ENCODE measurements around the gene ZNF827.

Gene ZNF827

DNA sequence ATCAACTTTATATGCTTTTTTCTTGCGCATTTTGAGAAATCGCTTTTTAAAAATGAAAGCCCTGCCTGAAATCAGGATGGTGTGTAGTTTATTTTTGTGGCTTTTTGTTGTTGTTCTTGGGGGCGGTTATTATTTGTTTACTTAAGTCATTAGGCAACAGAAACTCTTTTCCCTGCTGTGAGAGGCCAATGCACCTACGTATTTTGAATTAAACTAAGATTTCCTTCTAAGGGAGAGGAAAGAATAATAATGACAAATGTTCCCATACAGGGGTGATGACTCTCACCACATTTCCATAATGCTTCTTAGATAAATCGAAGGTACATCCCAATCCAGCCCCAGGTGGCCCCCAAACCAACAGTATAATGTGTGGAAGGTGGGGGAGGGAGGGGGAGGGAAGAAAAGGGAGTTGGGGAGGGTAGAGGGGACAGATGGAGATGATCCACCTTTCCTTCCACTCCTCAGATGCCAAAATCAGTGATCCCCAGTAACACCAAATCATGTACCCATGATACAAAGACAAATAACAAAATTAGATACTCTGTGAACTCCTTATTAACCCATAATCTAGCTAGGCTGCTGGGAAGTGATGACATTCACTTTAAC, 39.6 kb downstream of the ZNF827 start:
- Histone ChIP-seq H3K4me3 (no peak overlapping the region), H3K4me1 (no peaks in the 10 kb centered on the region), H3K36me3 (peaks cover 12 to 16% (median 13%) of the 10 kb centered on the region in 3 donors), H3K27ac (no peak overlapping the region), H3K9me3 (no peaks in the 10 kb centered on the region), H3K27me3 (no peaks in the 10 kb centered on the region)
- no peak for DNase-seq
- TF ChIP-seq CTCF (IDR thresholded peaks at IDR 0.05), result no peak
- intact Hi-C loops (cut with DNase I; ENCODE audit: low total_unique reads), result no loop called here

DNA sequence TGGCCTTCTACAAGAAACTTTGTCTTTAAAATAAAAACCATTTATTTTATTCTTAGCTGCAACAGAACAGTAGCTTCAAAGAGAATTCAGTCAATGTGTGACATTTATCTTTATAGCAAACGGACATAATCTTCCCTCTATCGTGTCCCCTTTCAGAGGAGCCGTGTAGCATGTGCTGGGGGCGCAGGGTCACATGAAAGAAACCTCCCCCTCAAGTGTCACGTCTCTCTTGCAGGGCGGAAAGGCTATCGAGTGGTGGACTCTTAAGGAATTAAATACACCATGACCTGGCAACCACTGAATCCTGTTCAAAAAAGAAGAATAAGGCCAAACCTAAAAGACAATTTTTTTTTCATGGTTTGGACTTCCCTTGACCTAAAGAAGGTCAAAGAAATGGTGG, 40.2 kb downstream of the ZNF827 start:
- Histone ChIP-seq H3K4me3 (no peak overlapping the region), H3K36me3 (peaks cover 12 to 16% (median 13%) of the 10 kb centered on the region in 3 donors), H3K4me1 (no peaks in the 10 kb centered on the region), H3K9me3 (no peaks in the 10 kb centered on the region), H3K27me3 (no peaks in the 10 kb centered on the region), H3K27ac (no peak overlapping the region)
- DNase-seq, result no peak
- intact Hi-C loops (cut with DNase I; ENCODE audit: low total_unique reads), result no loop called here
- TF ChIP-seq CTCF (IDR thresholded peaks at IDR 0.05), result no peak

DNA sequence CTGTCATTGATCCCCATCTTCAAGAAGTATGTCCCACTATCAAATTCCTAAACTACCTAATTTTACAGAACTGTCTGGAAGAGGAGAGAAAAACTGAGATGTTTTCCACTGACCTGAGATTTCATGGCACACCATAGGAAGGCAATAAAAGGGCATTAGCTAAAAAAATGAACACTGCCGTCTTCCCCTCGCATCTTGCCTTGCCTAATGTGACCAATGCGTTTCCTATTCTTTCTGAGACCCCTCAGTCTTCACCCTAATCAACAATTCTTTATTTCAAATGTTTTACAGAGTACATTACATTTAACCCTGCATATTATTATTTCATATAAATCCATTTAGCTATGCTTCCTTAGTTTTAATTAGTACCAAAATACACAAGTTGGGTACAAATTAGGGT, 43.6 kb downstream of the ZNF827 start:
- H3K4me1 ChIP-seq, result peaks cover 0 to 3% (median 0%) of the 10 kb centered on the region in 4 donors
- H3K36me3 ChIP-seq, result peaks cover 0 to 17% (median 0%) of the 10 kb centered on the region in 3 donors
- TF ChIP-seq CTCF (IDR thresholded peaks at IDR 0.05), result no peak
- H3K4me3 ChIP-seq, result no peak overlapping the region
- no peak overlapping the region for H3K27ac ChIP-seq
- H3K9me3 ChIP-seq, result no peaks in the 10 kb centered on the region
- no peaks in the 10 kb centered on the region for H3K27me3 ChIP-seq
- intact Hi-C loops (cut with DNase I; ENCODE audit: low total_unique reads), result no loop called here
- DNase-seq, result no peak

- Histone ChIP-seq H3K27ac (no peak overlapping the region), H3K27me3 (no peaks in the 10 kb centered on the region), H3K36me3 (peaks cover 0 to 18% (median 0%) of the 10 kb centered on the region in 3 donors), H3K9me3 (no peaks in the 10 kb centered on the region), H3K4me1 (peaks cover 0 to 16% (median 7%) of the 10 kb centered on the region in 4 donors), H3K4me3 (no peak overlapping the region)
- intact Hi-C loops (cut with DNase I; ENCODE audit: low total_unique reads), result no loop called here
- DNase-seq, result no peak
- no peak for TF ChIP-seq CTCF (IDR thresholded peaks at IDR 0.05)
These were observed 46.7 kb downstream of the ZNF827 start for GRCh38 chr4:145891958-145892357.

- Histone ChIP-seq H3K27ac (no peak overlapping the region), H3K4me1 (peaks cover 0 to 23% (median 18%) of the 10 kb centered on the region in 4 donors), H3K36me3 (peaks cover 0 to 20% (median 0%) of the 10 kb centered on the region in 3 donors), H3K9me3 (no peaks in the 10 kb centered on the region), H3K4me3 (no peak overlapping the region), H3K27me3 (no peaks in the 10 kb centered on the region)
- no peak for DNase-seq
- no peak for TF ChIP-seq CTCF (IDR thresholded peaks at IDR 0.05)
- intact Hi-C loops (cut with DNase I; ENCODE audit: low total_unique reads), result no loop called here
These were observed 47.9 kb downstream of the ZNF827 start for GRCh38 chr4:145890689-145891088.
